Mesenchymal stem cell (in vitro differentiated cells and primary cell): Measurements from ENCODE around the gene VPS29.
"Not testable (repeated sequence)": the region's sequence is repeated elsewhere in the genome, so short reads cannot be mapped to it uniquely, and the experiment has no call there.

Experiments
- DNase-seq: peaks from one replicate; pipeline ENCODE4 v3.0.0-alpha.2; 2013
- H2AFZ ChIP-seq: one replicate; pipeline ENCODE4 v1.6.1; 2013; ENCODE audit warnings: low read depth, mild to moderate bottlenecking, control low read depth, inconsistent platforms, low read length, moderate library complexity
- H2AK5ac ChIP-seq: 2 replicates; pipeline ENCODE4 v1.6.1; 2013; ENCODE audit warnings: low read length, moderate library complexity, mild to moderate bottlenecking, inconsistent platforms; ENCODE audit not compliant: severe bottlenecking
- H2BK120ac ChIP-seq: one replicate; pipeline ENCODE4 v1.6.1; 2013; ENCODE audit warnings: low read depth, mild to moderate bottlenecking, inconsistent platforms, low read length, moderate library complexity
- H2BK12ac ChIP-seq, 2 experiments: one replicate each; pipeline ENCODE4 v1.6.1; 2013; ENCODE audit warnings: inconsistent platforms in 2 of 2, low read length in 2 of 2, mild to moderate bottlenecking in 2 of 2, moderate library complexity in 2 of 2, control low read depth in 1 of 2
- H2BK15ac ChIP-seq: one replicate; pipeline ENCODE4 v1.6.1; 2013; ENCODE audit warnings: mild to moderate bottlenecking, low read depth, inconsistent platforms; ENCODE audit not compliant: poor library complexity, severe bottlenecking
- H2BK5ac ChIP-seq: 2 replicates; pipeline ENCODE4 v1.6.1; 2013; ENCODE audit warnings: low read depth, mild to moderate bottlenecking, low read length, control low read depth, inconsistent platforms; ENCODE audit not compliant: poor library complexity, severe bottlenecking
- H3K14ac ChIP-seq, 2 experiments: one replicate each; pipeline ENCODE4 v1.6.1; 2013; ENCODE audit warnings: inconsistent platforms in 2 of 2, low read length in 2 of 2, control low read depth in 1 of 2, mild to moderate bottlenecking in 1 of 2, moderate library complexity in 1 of 2
- H3K18ac ChIP-seq, 2 experiments: one replicate each; pipeline ENCODE4 v1.6.1; 2013; ENCODE audit warnings: inconsistent platforms in 2 of 2, low read length in 2 of 2, control low read depth in 1 of 2, low read depth in 1 of 2, mild to moderate bottlenecking in 1 of 2
- H3K23ac ChIP-seq, 2 experiments: one replicate each; pipeline ENCODE4 v1.6.1; 2013; ENCODE audit warnings: inconsistent platforms in 2 of 2, low read length in 2 of 2, mild to moderate bottlenecking in 2 of 2, moderate library complexity in 2 of 2, control low read depth in 1 of 2
- H3K27ac ChIP-seq: 2 replicates; pipeline ENCODE4 v1.5.1; 2013; ENCODE audit warnings: mild to moderate bottlenecking, moderate library complexity, low read length, control low read depth, inconsistent platforms; ENCODE audit not compliant: poor library complexity, severe bottlenecking
- H3K27me3 ChIP-seq, 2 experiments: 2 replicates each; pipeline versions ENCODE4 v1.6.1 to v1.7.0; 2013; ENCODE audit warnings: low read length in 2 of 2, mild to moderate bottlenecking in 2 of 2, moderate library complexity in 2 of 2, control low read depth in 1 of 2, inconsistent platforms in 1 of 2; ENCODE audit not compliant: control insufficient read depth in 1 of 2, insufficient read depth in 1 of 2
- H3K36me3 ChIP-seq, 2 experiments: 2 replicates each; pipeline versions ENCODE4 v1.6.1 to v1.7.0; 2013; ENCODE audit warnings: low read length in 2 of 2, control low read depth in 1 of 2, inconsistent platforms in 1 of 2, low read depth in 1 of 2, mild to moderate bottlenecking in 1 of 2; ENCODE audit not compliant: insufficient read depth in 2 of 2, control insufficient read depth in 1 of 2
- H3K4ac ChIP-seq, 2 experiments: one replicate each; pipeline ENCODE4 v1.6.1; 2013; ENCODE audit warnings: inconsistent platforms in 2 of 2, low read length in 2 of 2, mild to moderate bottlenecking in 2 of 2, moderate library complexity in 2 of 2, control low read depth in 1 of 2, low read depth in 1 of 2
- H3K4me1 ChIP-seq: 2 replicates; pipeline ENCODE4 v1.6.1; 2013; ENCODE audit warnings: low read depth, low read length, control low read depth; ENCODE audit not compliant: control insufficient read depth, insufficient read depth
- H3K4me2 ChIP-seq: 2 replicates; pipeline ENCODE4 v1.6.1; 2013; ENCODE audit warnings: low read length, mild to moderate bottlenecking, inconsistent platforms; ENCODE audit not compliant: poor library complexity, severe bottlenecking
- H3K4me3 ChIP-seq, 2 experiments: 2 replicates each; pipeline versions ENCODE4 v1.5.1 to v1.7.0; 2013; ENCODE audit warnings: low read length in 2 of 2, mild to moderate bottlenecking in 2 of 2, control low read depth in 1 of 2, low read depth in 1 of 2; ENCODE audit not compliant: insufficient read depth in 1 of 2
- H3K79me1 ChIP-seq: replicated peaks from 2 replicates; pipeline ENCODE4 v1.6.1; 2013; ENCODE audit warnings: mild to moderate bottlenecking, control low read depth, low read length, inconsistent platforms; ENCODE audit not compliant: poor library complexity, severe bottlenecking
- H3K9ac ChIP-seq: 2 replicates; pipeline ENCODE4 v1.7.0; 2013; ENCODE audit warnings: mild to moderate bottlenecking, low read length, moderate library complexity
- H3K9me3 ChIP-seq: 2 replicates; pipeline ENCODE4 v1.7.0; 2013; ENCODE audit warnings: mild to moderate bottlenecking, low read length; ENCODE audit not compliant: control insufficient read depth
- H4K8ac ChIP-seq: one replicate; pipeline ENCODE4 v1.6.1; 2013; ENCODE audit warnings: inconsistent platforms, mild to moderate bottlenecking, low read length, moderate library complexity
- H4K91ac ChIP-seq: one replicate; pipeline ENCODE4 v1.6.1; 2013; ENCODE audit warnings: mild to moderate bottlenecking, low read length, inconsistent platforms
- WGBS: methylation state at CpG from one replicate; pipeline ENCODE4 v1.1.7; 2013; ENCODE audit warnings: mixed read lengths; 5-methylcytosine and 5-hydroxymethylcytosine counted together

Gene VPS29

GRCh38 chr12:110467847-110468213 is 34.1 kb downstream of the VPS29 start:
- H4K91ac ChIP-seq: no peak overlapping the region
- no peak overlapping the region for H2BK12ac ChIP-seq
- H2AK5ac ChIP-seq: no peak overlapping the region
- peak overlapping the region in 1 of 2 experiments; percentile 31 for H3K23ac ChIP-seq
- no peak overlapping the region for H3K14ac ChIP-seq
- H3K4me2 ChIP-seq: peak overlapping the region; percentile 58
- H3K9me3 ChIP-seq: no peaks in the 10 kb centered on the region
- H3K4ac ChIP-seq: no peak overlapping the region
- peaks cover 6% of the 10 kb centered on the region for H3K4me1 ChIP-seq
- peak overlapping the region; percentile 32 for H3K27ac ChIP-seq
- DNase-seq: no peak
- H3K9ac ChIP-seq: peak overlapping the region; percentile 99
- H2AFZ ChIP-seq: peak overlapping the region; percentile 89
- H3K18ac ChIP-seq: no peak overlapping the region
- no peaks in the 10 kb centered on the region for H3K27me3 ChIP-seq
- peak overlapping the region; percentile 79 to 92 for H3K4me3 ChIP-seq
- under 1% methylated on average over 12 of the region's 15 CpGs for WGBS
- no peak overlapping the region for H2BK120ac ChIP-seq
- peaks cover 0 to 16% of the 10 kb centered on the region in 2 experiments for H3K36me3 ChIP-seq
- no peak overlapping the region for H4K8ac ChIP-seq
- no peak overlapping the region for H2BK15ac ChIP-seq
- H3K79me1 ChIP-seq: peaks cover 23% of the 10 kb centered on the region
- no peak overlapping the region for H2BK5ac ChIP-seq

GRCh38 chr12:110466791-110467190 is 35.1 kb downstream of the VPS29 start:
- H3K9ac ChIP-seq: peak overlapping the region; percentile 99
- H3K27me3 ChIP-seq: no peaks in the 10 kb centered on the region
- no peak overlapping the region for H3K18ac ChIP-seq
- peaks cover 6% of the 10 kb centered on the region for H3K4me1 ChIP-seq
- no peak for DNase-seq
- no peak overlapping the region for H4K91ac ChIP-seq
- H3K27ac ChIP-seq: no peak overlapping the region
- no peak overlapping the region for H2BK12ac ChIP-seq
- peaks cover 27% of the 10 kb centered on the region for H3K79me1 ChIP-seq
- H3K14ac ChIP-seq: no peak overlapping the region
- no peak overlapping the region for H2AFZ ChIP-seq
- 81% methylated on average over 5 of the region's 5 CpGs for WGBS
- peaks cover under 1 to 16% of the 10 kb centered on the region in 2 experiments for H3K36me3 ChIP-seq
- no peaks in the 10 kb centered on the region for H3K9me3 ChIP-seq
- H3K4ac ChIP-seq: no peak overlapping the region
- H4K8ac ChIP-seq: no peak overlapping the region
- peak overlapping the region in 1 of 2 experiments; percentile 92 for H3K4me3 ChIP-seq
- no peak overlapping the region for H2BK120ac ChIP-seq
- no peak overlapping the region for H3K23ac ChIP-seq
- H2AK5ac ChIP-seq: no peak overlapping the region
- no peak overlapping the region for H3K4me2 ChIP-seq
- H2BK5ac ChIP-seq: no peak overlapping the region
- no peak overlapping the region for H2BK15ac ChIP-seq

- H3K4me3 ChIP-seq, H3K18ac ChIP-seq, H2AFZ ChIP-seq, H4K91ac ChIP-seq, H2BK12ac ChIP-seq, H4K8ac ChIP-seq, H3K23ac ChIP-seq, H3K14ac ChIP-seq, DNase-seq, H3K27me3 ChIP-seq, H3K27ac ChIP-seq, H3K4ac ChIP-seq, H3K9me3 ChIP-seq, H2AK5ac ChIP-seq, H2BK15ac ChIP-seq, H2BK120ac ChIP-seq, H3K4me1 ChIP-seq, H3K4me2 ChIP-seq, H2BK5ac ChIP-seq: not testable (repeated sequence)
- peak overlapping the region; percentile 99 for H3K9ac ChIP-seq
- WGBS: 98% methylated on average over 10 of the region's 11 CpGs
- H3K36me3 ChIP-seq: peaks cover 3 to 16% of the 10 kb centered on the region in 2 experiments
- H3K79me1 ChIP-seq: peaks cover 33% of the 10 kb centered on the region
Observed at GRCh38 chr12:110465765-110466164, 36.1 kb downstream of the VPS29 start.

- Histone ChIP-seq H3K79me1 (peaks cover 36% of the 10 kb centered on the region), H3K4me3 (no peak overlapping the region), H3K14ac (no peak overlapping the region), H4K91ac (no peak overlapping the region), H2AK5ac (no peak overlapping the region), H2BK5ac (no peak overlapping the region), H3K27me3 (no peaks in the 10 kb centered on the region), H2AFZ (no peak overlapping the region), H3K27ac (no peak overlapping the region), H2BK15ac (no peak overlapping the region), H2BK120ac (no peak overlapping the region), H3K36me3 (peaks cover 7 to 16% of the 10 kb centered on the region in 2 experiments), H3K9me3 (no peaks in the 10 kb centered on the region), H3K4me1 (peaks cover 6% of the 10 kb centered on the region), H4K8ac (no peak overlapping the region), H3K9ac (no peak overlapping the region), H3K4me2 (no peak overlapping the region), H2BK12ac (no peak overlapping the region), H3K23ac (no peak overlapping the region), H3K18ac (no peak overlapping the region), H3K4ac (no peak overlapping the region)
- no peak for DNase-seq
- WGBS: 89% methylated on average over 2 of the region's 2 CpGs
Observed at GRCh38 chr12:110465024-110465423, 36.9 kb downstream of the VPS29 start.
